ENCODE data around the gene ITGA4.

- no peak for TF ChIP-seq HMBOX1 (IDR thresholded peaks at IDR 0.05)
- TF ChIP-seq BHLHE40 (IDR thresholded peaks at IDR 0.05; ENCODE audit: low read length) = no peak
- no peak for TF ChIP-seq CEBPB (tag; IDR thresholded peaks at IDR 0.05)
- no peak for TF ChIP-seq PTRF (tag; IDR thresholded peaks at IDR 0.05)
- no peak for TF ChIP-seq POLR2AphosphoS5 (IDR thresholded peaks at IDR 0.05; ENCODE audit: control insufficient read depth, insufficient read depth, low read depth, low read length)
- no peak for TF ChIP-seq ZNF584 (CRISPR knock-in tag; IDR thresholded peaks at IDR 0.05; ENCODE audit: low read depth)
- no peak for TF ChIP-seq CTCF (IDR thresholded peaks at IDR 0.05 in 2 of 3, conservative IDR thresholded peaks at IDR 0.05 in 1 of 3; ENCODE audit: insufficient read depth in 2 of 3, low read depth in 1 of 3, low read length in 3 of 3)
- TF ChIP-seq PRDM10 (IDR thresholded peaks at IDR 0.05; ENCODE audit: partially characterized antibody) = no peak
- no peak for TF ChIP-seq POLR2A (conservative IDR thresholded peaks at IDR 0.05)
- TF ChIP-seq SMARCC2 (IDR thresholded peaks at IDR 0.05; ENCODE audit: low read depth) = no peak
- TF ChIP-seq ZNF140 (CRISPR knock-in tag; IDR thresholded peaks at IDR 0.05) = no peak
- TF ChIP-seq YY1 (IDR thresholded peaks at IDR 0.05; ENCODE audit: borderline replicate concordance in 1 of 3, control insufficient read depth in 1 of 3, extremely low read depth in 1 of 3, insufficient read depth in 3 of 3, insufficient read length in 1 of 3, insufficient replicate concordance in 2 of 3, low read depth in 1 of 3, low read length in 2 of 3) = no peak
- TF ChIP-seq ZC3H4 (CRISPR knock-in tag; IDR thresholded peaks at IDR 0.05; ENCODE audit: borderline replicate concordance) = no peak
- no peak for TF ChIP-seq ZNF146 (CRISPR knock-in tag; IDR thresholded peaks at IDR 0.05; ENCODE audit: unreplicated experiment)
Measured at GRCh38 chr2:181471226-181471625, 14.0 kb downstream of the ITGA4 start.

Data from K562 (cell line).